ENCODE measurements around the gene ICAM3.

Gene ICAM3

GRCh38 chr19:10328558-10329429, 10.6 kb downstream of the ICAM3 start:
- Histone ChIP-seq H3K9ac (ENCODE audit: low read length) (no peak overlapping the region), H3K9me3 (ENCODE audit: low read length) (no peaks in the 10 kb centered on the region), H3K4me1 (ENCODE audit: insufficient read depth, low read length) (peaks cover 17% of the 10 kb centered on the region), H3K27me3 (ENCODE audit: control insufficient read depth in 1 of 2, insufficient read depth in 2 of 2, low read length in 2 of 2) (no peaks in the 10 kb centered on the region), H3K4me3 (ENCODE audit: low read depth in 1 of 2, low read length in 2 of 2) (no peak overlapping the region), H3K36me3 (ENCODE audit: insufficient read depth, low read length) (peaks cover 43% of the 10 kb centered on the region), H3K27ac (ENCODE audit: low read depth, low read length) (no peak overlapping the region)

DNA sequence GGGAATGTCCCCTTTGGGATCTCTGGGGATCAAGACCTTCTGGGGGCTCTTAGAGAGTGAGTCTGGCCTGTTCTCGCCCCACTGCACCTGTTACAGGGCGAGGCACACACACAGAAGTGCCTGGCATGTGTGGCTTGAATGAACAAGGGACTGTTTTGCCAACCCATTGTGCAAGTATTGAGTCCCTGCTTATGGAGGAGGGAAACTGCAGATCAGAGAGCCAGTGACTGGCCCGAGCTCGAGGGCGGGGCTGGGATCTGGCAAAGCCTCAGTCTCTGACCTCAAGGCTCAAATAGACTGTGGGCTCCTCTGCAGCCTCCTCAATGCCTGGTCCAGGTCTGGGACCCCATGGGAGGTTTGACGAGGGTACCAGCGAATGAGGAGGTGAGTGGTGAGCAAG, 11.6 kb downstream of the ICAM3 start:
- Histone ChIP-seq H3K9me3 (ENCODE audit: low read length) (no peaks in the 10 kb centered on the region), H3K4me3 (ENCODE audit: low read depth in 1 of 2, low read length in 2 of 2) (no peak overlapping the region), H3K27me3 (ENCODE audit: control insufficient read depth in 1 of 2, insufficient read depth in 2 of 2, low read length in 2 of 2) (no peaks in the 10 kb centered on the region), H3K36me3 (ENCODE audit: insufficient read depth, low read length) (peaks cover 49% of the 10 kb centered on the region), H3K9ac (ENCODE audit: low read length) (no peak overlapping the region), H3K27ac (ENCODE audit: low read depth, low read length) (no peak overlapping the region), H3K4me1 (ENCODE audit: insufficient read depth, low read length) (peaks cover 13% of the 10 kb centered on the region)

DNA sequence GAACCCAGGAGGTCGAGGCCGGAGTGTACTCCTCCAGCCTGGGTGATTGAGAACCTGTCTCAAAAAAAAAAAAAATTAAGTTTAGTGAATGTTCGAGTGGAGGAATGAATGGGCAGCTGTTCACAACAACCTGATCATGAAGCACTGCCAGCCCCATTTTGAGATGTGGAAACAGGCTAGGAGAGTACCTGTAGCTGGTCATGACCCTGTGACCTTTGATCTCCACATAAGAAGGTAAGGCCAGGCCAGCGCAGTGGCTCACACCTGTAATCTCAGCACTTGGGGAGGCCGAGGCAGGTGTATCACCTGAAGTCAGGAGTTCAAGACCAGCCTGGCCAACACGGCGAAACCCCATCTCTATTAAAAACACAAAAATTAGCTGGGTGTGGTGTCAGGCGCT, 13.7 kb downstream of the ICAM3 start:
- peaks cover 66% of the 10 kb centered on the region for H3K36me3 ChIP-seq (ENCODE audit: insufficient read depth, low read length)
- no peaks in the 10 kb centered on the region for H3K4me1 ChIP-seq (ENCODE audit: insufficient read depth, low read length)
- no peaks in the 10 kb centered on the region for H3K9me3 ChIP-seq (ENCODE audit: low read length)
- H3K27ac ChIP-seq (ENCODE audit: low read depth, low read length): no peak overlapping the region
- no peak overlapping the region for H3K4me3 ChIP-seq (ENCODE audit: low read depth in 1 of 2, low read length in 2 of 2)
- no peaks in the 10 kb centered on the region for H3K27me3 ChIP-seq (ENCODE audit: control insufficient read depth in 1 of 2, insufficient read depth in 2 of 2, low read length in 2 of 2)
- no peak overlapping the region for H3K9ac ChIP-seq (ENCODE audit: low read length)

- H3K9ac ChIP-seq (ENCODE audit: low read length): no peak overlapping the region
- H3K27me3 ChIP-seq (ENCODE audit: control insufficient read depth in 1 of 2, insufficient read depth in 2 of 2, low read length in 2 of 2): no peaks in the 10 kb centered on the region
- no peak overlapping the region for H3K27ac ChIP-seq (ENCODE audit: low read depth, low read length)
- no peaks in the 10 kb centered on the region for H3K9me3 ChIP-seq (ENCODE audit: low read length)
- H3K4me3 ChIP-seq (ENCODE audit: low read depth in 1 of 2, low read length in 2 of 2): no peak overlapping the region
- peaks cover 53% of the 10 kb centered on the region for H3K36me3 ChIP-seq (ENCODE audit: insufficient read depth, low read length)
- no peaks in the 10 kb centered on the region for H3K4me1 ChIP-seq (ENCODE audit: insufficient read depth, low read length)
Observed at GRCh38 chr19:10321874-10322835, 17.3 kb downstream of the ICAM3 start.

DNA sequence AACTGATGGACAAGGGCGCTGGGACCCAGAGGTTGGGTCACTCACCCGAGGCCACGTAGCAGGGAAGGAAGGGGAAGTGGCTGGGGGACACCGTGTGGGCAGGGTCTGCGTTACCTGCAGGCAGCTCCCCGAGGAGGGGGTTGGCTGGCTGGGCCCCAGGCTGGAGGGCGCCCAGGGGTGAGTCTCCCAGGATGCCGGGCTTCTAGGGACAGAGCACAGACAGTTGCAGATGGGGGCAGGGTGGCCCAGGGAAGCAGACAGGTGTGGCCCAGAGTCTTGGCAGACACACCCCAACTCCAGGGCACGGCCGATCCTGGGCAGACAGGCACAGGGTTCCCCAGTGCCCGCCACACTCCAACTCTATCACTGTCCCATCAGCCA, 18.0 kb downstream of the ICAM3 start:
- Histone ChIP-seq H3K27me3 (ENCODE audit: control insufficient read depth in 1 of 2, insufficient read depth in 2 of 2, low read length in 2 of 2) (no peaks in the 10 kb centered on the region), H3K36me3 (ENCODE audit: insufficient read depth, low read length) (peaks cover 50% of the 10 kb centered on the region), H3K4me1 (ENCODE audit: insufficient read depth, low read length) (no peaks in the 10 kb centered on the region), H3K27ac (ENCODE audit: low read depth, low read length) (no peak overlapping the region), H3K4me3 (ENCODE audit: low read depth in 1 of 2, low read length in 2 of 2) (no peak overlapping the region), H3K9me3 (ENCODE audit: low read length) (no peaks in the 10 kb centered on the region), H3K9ac (ENCODE audit: low read length) (no peak overlapping the region)

- H3K4me1 ChIP-seq (ENCODE audit: insufficient read depth, low read length): peaks cover 6% of the 10 kb centered on the region
- peaks cover 50% of the 10 kb centered on the region for H3K36me3 ChIP-seq (ENCODE audit: insufficient read depth, low read length)
- no peaks in the 10 kb centered on the region for H3K27me3 ChIP-seq (ENCODE audit: control insufficient read depth in 1 of 2, insufficient read depth in 2 of 2, low read length in 2 of 2)
- no peaks in the 10 kb centered on the region for H3K9me3 ChIP-seq (ENCODE audit: low read length)
- no peak overlapping the region for H3K27ac ChIP-seq (ENCODE audit: low read depth, low read length)
- no peak overlapping the region for H3K9ac ChIP-seq (ENCODE audit: low read length)
- H3K4me3 ChIP-seq (ENCODE audit: low read depth in 1 of 2, low read length in 2 of 2): no peak overlapping the region
Observed at GRCh38 chr19:10320602-10321416, 18.6 kb downstream of the ICAM3 start.

DNA sequence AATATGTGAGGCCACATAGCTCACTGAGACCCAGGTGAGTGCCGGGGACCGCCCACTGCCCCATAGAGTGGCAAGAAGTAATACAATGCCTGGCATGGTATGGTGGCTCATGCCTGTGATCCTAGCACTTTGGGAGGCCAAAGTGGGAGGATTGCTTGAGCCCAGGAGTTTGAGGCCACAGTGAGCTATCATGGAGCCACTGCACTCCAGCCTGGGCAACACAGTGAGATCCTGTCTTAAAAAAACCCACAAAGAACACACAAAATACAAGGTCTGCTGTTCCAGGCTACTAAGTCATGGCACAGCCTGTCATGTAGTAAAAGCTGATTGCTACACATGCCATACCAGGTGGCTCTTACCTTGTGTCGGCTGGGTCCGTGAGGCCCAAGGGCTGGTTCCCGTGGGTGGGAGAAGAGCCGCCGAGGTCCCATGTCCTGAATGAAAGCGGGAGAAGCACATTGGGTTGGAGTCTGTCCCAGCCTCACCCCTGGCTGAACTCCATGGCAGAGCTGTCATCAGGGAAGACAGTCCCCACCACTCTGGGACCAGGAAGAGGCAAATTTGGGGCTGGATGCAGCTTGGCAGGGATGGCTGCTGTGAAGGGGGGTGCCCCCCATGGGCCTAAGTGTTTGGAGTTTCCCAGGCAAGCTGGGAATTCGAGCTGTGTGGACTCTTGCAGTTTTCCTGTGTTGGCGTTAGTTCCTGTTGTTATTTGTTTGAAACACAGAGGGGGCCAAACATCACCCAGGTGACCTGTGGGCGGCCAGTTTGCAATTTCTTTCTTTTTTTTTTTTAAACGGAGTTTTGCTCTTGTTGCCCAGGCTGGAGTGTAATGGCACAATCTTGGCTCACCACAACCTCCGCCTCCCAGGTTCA, 20.4 kb downstream of the ICAM3 start:
- no peak overlapping the region for H3K9ac ChIP-seq (ENCODE audit: low read length)
- H3K27me3 ChIP-seq (ENCODE audit: control insufficient read depth in 1 of 2, insufficient read depth in 2 of 2, low read length in 2 of 2): no peaks in the 10 kb centered on the region
- peaks cover 13% of the 10 kb centered on the region for H3K4me1 ChIP-seq (ENCODE audit: insufficient read depth, low read length)
- no peaks in the 10 kb centered on the region for H3K9me3 ChIP-seq (ENCODE audit: low read length)
- H3K4me3 ChIP-seq (ENCODE audit: low read depth in 1 of 2, low read length in 2 of 2): no peak overlapping the region
- peaks cover 44% of the 10 kb centered on the region for H3K36me3 ChIP-seq (ENCODE audit: insufficient read depth, low read length)
- H3K27ac ChIP-seq (ENCODE audit: low read depth, low read length): no peak overlapping the region

GRCh38 chr19:10317857-10318462, 21.5 kb downstream of the ICAM3 start:
- Histone ChIP-seq H3K4me1 (ENCODE audit: insufficient read depth, low read length) (peaks cover 13% of the 10 kb centered on the region), H3K36me3 (ENCODE audit: insufficient read depth, low read length) (peaks cover 38% of the 10 kb centered on the region), H3K9ac (ENCODE audit: low read length) (no peak overlapping the region), H3K27ac (ENCODE audit: low read depth, low read length) (no peak overlapping the region), H3K4me3 (ENCODE audit: low read depth in 1 of 2, low read length in 2 of 2) (no peak overlapping the region), H3K27me3 (ENCODE audit: control insufficient read depth in 1 of 2, insufficient read depth in 2 of 2, low read length in 2 of 2) (no peaks in the 10 kb centered on the region), H3K9me3 (ENCODE audit: low read length) (no peaks in the 10 kb centered on the region)

- Histone ChIP-seq H3K9ac (ENCODE audit: low read length) (no peak overlapping the region), H3K27ac (ENCODE audit: low read depth, low read length) (no peak overlapping the region), H3K9me3 (ENCODE audit: low read length) (no peaks in the 10 kb centered on the region), H3K4me3 (ENCODE audit: low read depth in 1 of 2, low read length in 2 of 2) (no peak overlapping the region), H3K4me1 (ENCODE audit: insufficient read depth, low read length) (peaks cover 13% of the 10 kb centered on the region), H3K27me3 (ENCODE audit: control insufficient read depth in 1 of 2, insufficient read depth in 2 of 2, low read length in 2 of 2) (no peaks in the 10 kb centered on the region), H3K36me3 (ENCODE audit: insufficient read depth, low read length) (peaks cover 31% of the 10 kb centered on the region)
Observed at GRCh38 chr19:10317045-10317856, 22.2 kb downstream of the ICAM3 start.

Measured in muscle layer of colon (tissue), 2 donors.